ENCODE data around the gene DBH.

Gene DBH

DNA sequence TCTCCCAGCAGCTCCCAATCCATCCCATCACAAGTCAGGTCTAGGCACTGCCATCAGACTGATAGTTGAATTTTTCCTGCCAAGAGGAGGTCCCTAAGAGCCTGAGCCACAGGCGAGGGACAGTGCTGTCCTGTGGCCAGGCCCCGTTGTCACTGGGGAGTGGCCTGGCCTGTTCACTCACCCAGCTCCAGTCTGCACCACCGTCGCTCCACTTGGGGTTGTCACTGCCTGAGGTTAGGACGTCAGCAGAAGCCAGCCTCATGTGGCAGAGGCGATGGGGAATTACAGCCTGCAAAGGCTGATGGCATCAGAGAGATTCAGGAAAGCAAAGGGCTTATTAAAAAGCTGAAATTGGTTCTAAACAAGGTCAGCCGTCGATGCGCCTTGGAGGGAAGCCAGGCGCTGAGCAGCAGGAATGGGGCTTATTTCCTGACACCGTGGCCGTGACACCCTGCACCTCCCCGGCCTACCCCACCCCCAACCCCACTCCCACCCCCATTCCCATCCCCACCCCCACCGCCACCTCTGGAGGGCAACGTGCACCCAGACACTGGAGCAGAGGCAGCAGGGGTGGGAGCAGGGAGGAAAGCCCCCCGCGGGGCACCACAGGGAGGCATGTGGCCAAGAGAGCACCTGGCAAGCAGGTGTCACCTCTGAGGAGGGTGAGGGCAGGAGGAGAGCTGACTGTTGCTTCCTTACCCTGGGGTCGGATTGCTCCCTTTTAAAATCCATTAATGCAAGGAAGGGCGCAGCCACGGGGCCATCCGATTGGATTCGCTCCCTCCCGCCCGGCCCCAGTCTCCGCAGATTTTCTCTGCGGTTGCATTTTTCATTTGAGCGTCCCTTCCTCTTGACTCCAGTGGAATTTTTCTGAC is 3.1 kb upstream of the DBH start:
- Histone ChIP-seq H2AFZ (ENCODE audit: low read depth, low read length, severe bottlenecking) (no peak overlapping the region), H3K9me2 (replicated peaks; ENCODE audit: insufficient read depth, low read length) (no peaks in the 10 kb centered on the region), H4K20me1 (ENCODE audit: low read depth, low read length) (no peaks in the 10 kb centered on the region), H3K36me3 (ENCODE audit: low read length) (no peaks in the 10 kb centered on the region), H3K9me3 (ENCODE audit: insufficient read depth, low read length) (no peaks in the 10 kb centered on the region), H3K9ac (ENCODE audit: low read length) (no peak overlapping the region), H3K4me2 (ENCODE audit: low read depth, low read length, poor library complexity, severe bottlenecking) (no peak overlapping the region), H3K79me2 (ENCODE audit: insufficient read depth, low read length) (no peaks in the 10 kb centered on the region), H3K4me3 (ENCODE audit: insufficient read depth, low read length, poor library complexity, severe bottlenecking) (no peak overlapping the region), H3K27ac (ENCODE audit: low read depth, low read length) (no peak overlapping the region), H3F3A (ENCODE audit: insufficient read depth) (no peaks in the 10 kb centered on the region), H3K27me3 (ENCODE audit: low read length) (no peaks in the 10 kb centered on the region)
- TF ChIP-seq, protein P1, sequence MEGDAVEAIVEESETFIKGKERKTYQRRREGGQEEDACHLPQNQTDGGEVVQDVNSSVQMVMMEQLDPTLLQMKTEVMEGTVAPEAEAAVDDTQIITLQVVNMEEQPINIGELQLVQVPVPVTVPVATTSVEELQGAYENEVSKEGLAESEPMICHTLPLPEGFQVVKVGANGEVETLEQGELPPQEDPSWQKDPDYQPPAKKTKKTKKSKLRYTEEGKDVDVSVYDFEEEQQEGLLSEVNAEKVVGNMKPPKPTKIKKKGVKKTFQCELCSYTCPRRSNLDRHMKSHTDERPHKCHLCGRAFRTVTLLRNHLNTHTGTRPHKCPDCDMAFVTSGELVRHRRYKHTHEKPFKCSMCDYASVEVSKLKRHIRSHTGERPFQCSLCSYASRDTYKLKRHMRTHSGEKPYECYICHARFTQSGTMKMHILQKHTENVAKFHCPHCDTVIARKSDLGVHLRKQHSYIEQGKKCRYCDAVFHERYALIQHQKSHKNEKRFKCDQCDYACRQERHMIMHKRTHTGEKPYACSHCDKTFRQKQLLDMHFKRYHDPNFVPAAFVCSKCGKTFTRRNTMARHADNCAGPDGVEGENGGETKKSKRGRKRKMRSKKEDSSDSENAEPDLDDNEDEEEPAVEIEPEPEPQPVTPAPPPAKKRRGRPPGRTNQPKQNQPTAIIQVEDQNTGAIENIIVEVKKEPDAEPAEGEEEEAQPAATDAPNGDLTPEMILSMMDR (IDR thresholded peaks at IDR 0.05; ENCODE audit: insufficient read depth, low read length, poor library complexity, severe bottlenecking), result no peak
- no peak for TF ChIP-seq EZH2phosphoT487 (conservative IDR thresholded peaks at IDR 0.05; ENCODE audit: low read length)

DNA sequence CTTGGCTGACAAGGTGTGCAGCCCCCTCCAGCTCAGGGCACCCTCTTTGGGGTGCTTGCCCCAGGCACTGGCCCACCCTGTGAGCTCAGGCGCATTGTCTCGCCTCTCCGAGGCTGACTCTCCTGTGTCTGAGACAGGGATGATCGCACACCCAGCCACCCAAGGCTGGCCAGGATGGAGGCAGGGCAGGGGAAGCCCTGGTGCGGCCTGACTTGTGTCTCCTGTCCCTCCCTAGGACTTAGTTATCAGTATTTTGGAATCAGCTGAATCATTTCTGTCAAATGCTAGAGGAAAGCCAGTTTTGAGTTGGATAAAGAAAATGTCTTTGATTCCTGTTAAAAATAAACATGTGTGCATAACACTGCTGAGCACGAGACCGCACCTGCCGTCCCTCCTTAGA is 2.5 kb upstream of the DBH start:
- no peaks in the 10 kb centered on the region for H4K20me1 ChIP-seq (ENCODE audit: low read depth, low read length)
- no peaks in the 10 kb centered on the region for H3K36me3 ChIP-seq (ENCODE audit: low read length)
- H3K27me3 ChIP-seq (ENCODE audit: low read length), result no peaks in the 10 kb centered on the region
- H3K4me3 ChIP-seq (ENCODE audit: insufficient read depth, low read length, poor library complexity, severe bottlenecking), result no peak overlapping the region
- H3K4me2 ChIP-seq (ENCODE audit: low read depth, low read length, poor library complexity, severe bottlenecking), result no peak overlapping the region
- H3K9ac ChIP-seq (ENCODE audit: low read length), result no peak overlapping the region
- no peak overlapping the region for H3K27ac ChIP-seq (ENCODE audit: low read depth, low read length)
- H2AFZ ChIP-seq (ENCODE audit: low read depth, low read length, severe bottlenecking), result no peak overlapping the region
- H3K9me3 ChIP-seq (ENCODE audit: insufficient read depth, low read length), result no peaks in the 10 kb centered on the region
- TF ChIP-seq EZH2phosphoT487 (conservative IDR thresholded peaks at IDR 0.05; ENCODE audit: low read length), result no peak
- TF ChIP-seq, protein P1 (IDR thresholded peaks at IDR 0.05; ENCODE audit: insufficient read depth, low read length, poor library complexity, severe bottlenecking), result no peak
- H3F3A ChIP-seq (ENCODE audit: insufficient read depth), result no peaks in the 10 kb centered on the region
- no peaks in the 10 kb centered on the region for H3K9me2 ChIP-seq (replicated peaks; ENCODE audit: insufficient read depth, low read length)
- H3K79me2 ChIP-seq (ENCODE audit: insufficient read depth, low read length), result no peaks in the 10 kb centered on the region

DNA sequence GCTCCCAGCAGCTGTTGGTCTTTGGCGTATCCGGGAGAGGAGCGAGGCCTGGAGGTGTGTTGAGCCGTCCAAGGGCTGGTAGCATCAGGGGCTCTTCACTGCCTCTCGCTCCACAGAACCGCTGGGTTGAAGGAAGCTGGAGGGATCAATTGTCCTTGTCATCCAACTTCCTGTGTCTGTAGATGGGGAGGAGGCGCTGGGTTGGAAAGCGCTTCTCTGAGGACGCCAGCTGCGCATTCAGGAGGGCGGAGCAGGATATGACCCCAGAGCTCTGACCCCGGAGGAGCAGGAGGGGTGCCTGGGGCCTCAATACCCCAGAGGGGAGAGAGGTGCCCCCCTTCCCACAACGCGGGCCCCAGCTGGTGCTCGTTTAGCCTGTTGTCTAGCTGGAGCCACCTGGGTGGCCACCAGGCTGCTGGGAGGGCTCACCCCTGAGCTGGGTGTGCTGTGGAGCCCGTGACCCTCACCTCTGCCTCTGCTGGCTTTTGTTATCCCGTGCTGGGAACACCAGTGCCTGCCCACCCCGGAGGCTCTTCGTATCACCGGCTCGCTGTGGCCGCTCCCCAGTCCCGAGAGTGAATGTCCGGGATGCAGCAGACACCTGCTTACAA is 2.0 kb upstream of the DBH start:
- Histone ChIP-seq H3K9me3 (ENCODE audit: insufficient read depth, low read length) (no peaks in the 10 kb centered on the region), H3K4me3 (ENCODE audit: insufficient read depth, low read length, poor library complexity, severe bottlenecking) (no peak overlapping the region), H3K27me3 (ENCODE audit: low read length) (no peaks in the 10 kb centered on the region), H3K36me3 (ENCODE audit: low read length) (no peaks in the 10 kb centered on the region), H3K27ac (ENCODE audit: low read depth, low read length) (no peak overlapping the region), H3F3A (ENCODE audit: insufficient read depth) (no peaks in the 10 kb centered on the region), H3K79me2 (ENCODE audit: insufficient read depth, low read length) (no peaks in the 10 kb centered on the region), H3K9ac (ENCODE audit: low read length) (no peak overlapping the region), H4K20me1 (ENCODE audit: low read depth, low read length) (no peaks in the 10 kb centered on the region), H2AFZ (ENCODE audit: low read depth, low read length, severe bottlenecking) (no peak overlapping the region), H3K4me2 (ENCODE audit: low read depth, low read length, poor library complexity, severe bottlenecking) (no peak overlapping the region), H3K9me2 (replicated peaks; ENCODE audit: insufficient read depth, low read length) (no peaks in the 10 kb centered on the region)
- TF ChIP-seq, protein P1 (IDR thresholded peaks at IDR 0.05; ENCODE audit: insufficient read depth, low read length, poor library complexity, severe bottlenecking), result no peak
- no peak for TF ChIP-seq EZH2phosphoT487 (conservative IDR thresholded peaks at IDR 0.05; ENCODE audit: low read length)
